ENCODE measurements around the gene RECQL5. TPM values are rescaled to one million over a fixed set of nuclear protein-coding genes. Genes with fewer than 3 reads are reported as not detected.
A peak's percentile ranks its signal among the peaks of the same experiment; 100 is the strongest.

The RECQL5 gene
- total and polyA plus RNA-seq, 12 donors = 11.2 to 188 (median 32.9) TPM

GRCh38 chr17:75667825-75668224 is 871 bp upstream of the RECQL5 start:
- no peaks in the 10 kb centered on the region for H3K27me3 ChIP-seq
- no peak for DNase-seq
- intact Hi-C loops (cut with DNase I) = no loop called here
- no peaks in the 10 kb centered on the region for H3K9me3 ChIP-seq (replicated peaks in 1 of 3)
- 5 to 11% (median 7%) methylated on average over 4 of the region's 4 CpGs for WGBS, 4 donors
- H3K4me1 ChIP-seq (replicated peaks in 1 of 2) = peaks cover 18 to 22% of the 10 kb centered on the region in 2 donors
- TF ChIP-seq CTCF (IDR thresholded peaks at IDR 0.05) (no peak), POLR2A (IDR thresholded peaks at IDR 0.05) (no peak)
- peak overlapping the region; percentile 5 to 96 (median 60) for H3K4me3 ChIP-seq
- peak overlapping the region in 3 of 5 donors; percentile 37 to 97 (median 58) for H3K27ac ChIP-seq
- peaks cover 0 to 40% of the 10 kb centered on the region in 2 donors for H3K36me3 ChIP-seq (replicated peaks in 1 of 2)

GRCh38 chr17:75665981-75666380 is 973 bp downstream of the RECQL5 start:
- H3K9me3 ChIP-seq (replicated peaks in 1 of 3) = no peaks in the 10 kb centered on the region
- H3K27me3 ChIP-seq = no peaks in the 10 kb centered on the region
- peaks cover 0 to 39% of the 10 kb centered on the region in 2 donors for H3K36me3 ChIP-seq (replicated peaks in 1 of 2)
- DNase-seq = no peak
- 80 to 91% (median 88%) methylated on average over 10 of the region's 10 CpGs for WGBS, 4 donors
- intact Hi-C loops (cut with DNase I) = no loop called here
- peaks cover 18 to 22% of the 10 kb centered on the region in 2 donors for H3K4me1 ChIP-seq (replicated peaks in 1 of 2)
- TF ChIP-seq CTCF (IDR thresholded peaks at IDR 0.05) (no peak), POLR2A (IDR thresholded peaks at IDR 0.05) (no peak)
- H3K27ac ChIP-seq = no peak overlapping the region
- peak overlapping the region in 1 of 4 donors; percentile 96 for H3K4me3 ChIP-seq

GRCh38 chr17:75664099-75664549 is 2.8 kb downstream of the RECQL5 start:
- H3K27me3 ChIP-seq = no peaks in the 10 kb centered on the region
- intact Hi-C loops (cut with DNase I) = no loop called here
- peaks cover 18 to 22% of the 10 kb centered on the region in 2 donors for H3K4me1 ChIP-seq (replicated peaks in 1 of 2)
- TF ChIP-seq CTCF (IDR thresholded peaks at IDR 0.05) (no peak), POLR2A (IDR thresholded peaks at IDR 0.05) (no peak)
- no peak for DNase-seq
- no peak overlapping the region for H3K27ac ChIP-seq
- WGBS, 4 donors = 78 to 85% (median 83%) methylated on average over 3 of the region's 3 CpGs
- H3K36me3 ChIP-seq (replicated peaks in 1 of 2) = peaks cover 0 to 30% of the 10 kb centered on the region in 2 donors
- H3K4me3 ChIP-seq = no peak overlapping the region
- no peaks in the 10 kb centered on the region for H3K9me3 ChIP-seq (replicated peaks in 1 of 3)

GRCh38 chr17:75662511-75662910 is 4.4 kb downstream of the RECQL5 start:
- DNase-seq = no peak
- Histone ChIP-seq H3K4me3 (no peak overlapping the region), H3K36me3 (replicated peaks in 1 of 2) (peaks cover 0 to 27% of the 10 kb centered on the region in 2 donors), H3K27me3 (no peaks in the 10 kb centered on the region), H3K4me1 (replicated peaks in 1 of 2) (peaks cover 9 to 10% of the 10 kb centered on the region in 2 donors), H3K9me3 (replicated peaks in 1 of 3) (no peaks in the 10 kb centered on the region), H3K27ac (no peak overlapping the region)
- WGBS, 4 donors = 92 to 100% (median 95%) methylated on average over 6 to 9 of the region's 9 CpGs
- intact Hi-C loops (cut with DNase I) = no loop called here
- no peak for TF ChIP-seq POLR2A (IDR thresholded peaks at IDR 0.05)
- TF ChIP-seq CTCF (IDR thresholded peaks at IDR 0.05) = no peak
